ENCODE measurements around the gene SPOP. TPM values are rescaled to one million over a fixed set of nuclear protein-coding genes. Genes with fewer than 3 reads are reported as not detected.

SPOP gene
- total RNA-seq, 1 donor from 2014 or later: 81.8 TPM

- Histone ChIP-seq H3K27me3 (ENCODE audit: low read depth) (no peaks in the 10 kb centered on the region), H3K4me3 (no peak overlapping the region), H3K36me3 (no peaks in the 10 kb centered on the region), H3K9me3 (no peaks in the 10 kb centered on the region), H3K4me1 (peaks cover 37% of the 10 kb centered on the region), H3K27ac (peak overlapping the region; percentile 81)
- intact Hi-C loops (cut with DNase I): no loop called here
- ATAC-seq (no peak), DNase-seq (no peak)
- TF ChIP-seq CTCF (IDR thresholded peaks at IDR 0.05): no peak
These were observed 11.0 kb upstream of the SPOP start for GRCh38 chr17:49688848-49689247.

- H3K9me3 ChIP-seq: no peaks in the 10 kb centered on the region
- ATAC-seq (peak; percentile 73 to 78), DNase-seq (no peak)
- intact Hi-C loops (cut with DNase I): no loop called here
- TF ChIP-seq CTCF (IDR thresholded peaks at IDR 0.05): no peak
- H3K27me3 ChIP-seq (ENCODE audit: low read depth): no peaks in the 10 kb centered on the region
- peaks cover 37% of the 10 kb centered on the region for H3K4me1 ChIP-seq
- H3K36me3 ChIP-seq: no peaks in the 10 kb centered on the region
- peak overlapping the region; percentile 81 for H3K27ac ChIP-seq
- H3K4me3 ChIP-seq: no peak overlapping the region
These were observed 10.1 kb upstream of the SPOP start for GRCh38 chr17:49687878-49688491.

GRCh38 chr17:49681106-49681979, 3.4 kb upstream of the SPOP start:
- no peaks in the 10 kb centered on the region for H3K36me3 ChIP-seq
- ATAC-seq (no peak), DNase-seq (no peak)
- no peak overlapping the region for H3K27ac ChIP-seq
- H3K27me3 ChIP-seq (ENCODE audit: low read depth): no peaks in the 10 kb centered on the region
- intact Hi-C loops (cut with DNase I): no loop called here
- H3K4me1 ChIP-seq: peaks cover 14% of the 10 kb centered on the region
- no peak overlapping the region for H3K4me3 ChIP-seq
- no peaks in the 10 kb centered on the region for H3K9me3 ChIP-seq
- TF ChIP-seq CTCF (IDR thresholded peaks at IDR 0.05): no peak

GRCh38 chr17:49680314-49680713, 2.4 kb upstream of the SPOP start:
- H3K36me3 ChIP-seq: no peaks in the 10 kb centered on the region
- H3K9me3 ChIP-seq: no peaks in the 10 kb centered on the region
- ATAC-seq (no peak), DNase-seq (no peak)
- H3K27ac ChIP-seq: no peak overlapping the region
- no peak overlapping the region for H3K4me3 ChIP-seq
- no peaks in the 10 kb centered on the region for H3K27me3 ChIP-seq (ENCODE audit: low read depth)
- intact Hi-C loops (cut with DNase I): no loop called here
- peaks cover 24% of the 10 kb centered on the region for H3K4me1 ChIP-seq
- TF ChIP-seq CTCF (IDR thresholded peaks at IDR 0.05): no peak

GRCh38 chr17:49677134-49677932, 564 bp downstream of the SPOP start:
- peaks cover 54% of the 10 kb centered on the region for H3K4me1 ChIP-seq
- H3K9me3 ChIP-seq: no peaks in the 10 kb centered on the region
- intact Hi-C loops (cut with DNase I): no loop called here
- ATAC-seq (peak; percentile 89), DNase-seq (peak; percentile 98)
- H3K4me3 ChIP-seq: peak overlapping the region; percentile 76
- H3K27me3 ChIP-seq (ENCODE audit: low read depth): no peaks in the 10 kb centered on the region
- peaks cover 3% of the 10 kb centered on the region for H3K36me3 ChIP-seq
- peak overlapping the region; percentile 96 for H3K27ac ChIP-seq
- TF ChIP-seq CTCF (IDR thresholded peaks at IDR 0.05): no peak
